ENCODE results near the gene PTH2.

Gene PTH2

GRCh38 chr19:49390929-49391359, 32.3 kb downstream of the PTH2 start:
- no peak overlapping the region for H3K4me3 ChIP-seq (ENCODE audit: low read depth, low read length)
- no peak for DNase-seq (ENCODE audit: low read depth)
- TF ChIP-seq POLR2A (IDR thresholded peaks at IDR 0.05; ENCODE audit: extremely low read depth, insufficient read length) (no peak), MYC (IDR thresholded peaks at IDR 0.05; ENCODE audit: low read depth, low read length) (no peak), CTCF (IDR thresholded peaks at IDR 0.05; ENCODE audit: low read depth, low read length) (no peak)
- TF ChIP-seq, protein P1, sequence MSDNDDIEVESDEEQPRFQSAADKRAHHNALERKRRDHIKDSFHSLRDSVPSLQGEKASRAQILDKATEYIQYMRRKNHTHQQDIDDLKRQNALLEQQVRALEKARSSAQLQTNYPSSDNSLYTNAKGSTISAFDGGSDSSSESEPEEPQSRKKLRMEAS (IDR thresholded peaks at IDR 0.05; ENCODE audit: low read depth, low read length) = no peak

GRCh38 chr19:49390131-49390928, 32.9 kb downstream of the PTH2 start:
- no peak overlapping the region for H3K4me3 ChIP-seq (ENCODE audit: low read depth, low read length)
- DNase-seq (ENCODE audit: low read depth) = no peak
- TF ChIP-seq, protein P1 (IDR thresholded peaks at IDR 0.05; ENCODE audit: low read depth, low read length) = no peak
- TF ChIP-seq CTCF (IDR thresholded peaks at IDR 0.05; ENCODE audit: low read depth, low read length) = no peak
- no peak for TF ChIP-seq POLR2A (IDR thresholded peaks at IDR 0.05; ENCODE audit: extremely low read depth, insufficient read length)
- TF ChIP-seq MYC (IDR thresholded peaks at IDR 0.05; ENCODE audit: low read depth, low read length) = no peak

DNA sequence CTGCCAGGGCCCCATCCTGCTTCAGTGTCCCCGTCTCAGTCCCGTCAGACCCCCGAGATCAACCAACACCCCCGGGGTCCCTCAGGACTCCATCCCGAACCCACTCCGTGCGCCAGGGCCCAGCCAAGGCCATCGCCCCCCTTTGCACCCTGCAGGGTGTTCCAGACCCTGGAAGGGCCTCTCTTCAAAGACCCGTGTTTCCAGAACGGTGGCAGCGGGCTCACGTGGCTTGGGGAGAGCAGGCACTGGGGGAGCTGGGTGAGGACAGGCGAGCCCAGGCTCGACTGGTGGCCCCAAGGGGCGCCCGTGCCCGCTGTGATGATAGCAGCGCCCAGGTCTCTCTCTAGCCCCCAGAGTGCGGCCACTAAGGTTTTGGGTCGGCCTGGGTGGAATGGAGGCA, 33.8 kb downstream of the PTH2 start:
- no peak overlapping the region for H3K4me3 ChIP-seq (ENCODE audit: low read depth, low read length)
- no peak for DNase-seq (ENCODE audit: low read depth)
- TF ChIP-seq POLR2A (IDR thresholded peaks at IDR 0.05; ENCODE audit: extremely low read depth, insufficient read length) (no peak), CTCF (IDR thresholded peaks at IDR 0.05; ENCODE audit: low read depth, low read length) (no peak), MYC (IDR thresholded peaks at IDR 0.05; ENCODE audit: low read depth, low read length) (no peak)
- TF ChIP-seq, protein P1 (IDR thresholded peaks at IDR 0.05; ENCODE audit: low read depth, low read length) = no peak

DNA sequence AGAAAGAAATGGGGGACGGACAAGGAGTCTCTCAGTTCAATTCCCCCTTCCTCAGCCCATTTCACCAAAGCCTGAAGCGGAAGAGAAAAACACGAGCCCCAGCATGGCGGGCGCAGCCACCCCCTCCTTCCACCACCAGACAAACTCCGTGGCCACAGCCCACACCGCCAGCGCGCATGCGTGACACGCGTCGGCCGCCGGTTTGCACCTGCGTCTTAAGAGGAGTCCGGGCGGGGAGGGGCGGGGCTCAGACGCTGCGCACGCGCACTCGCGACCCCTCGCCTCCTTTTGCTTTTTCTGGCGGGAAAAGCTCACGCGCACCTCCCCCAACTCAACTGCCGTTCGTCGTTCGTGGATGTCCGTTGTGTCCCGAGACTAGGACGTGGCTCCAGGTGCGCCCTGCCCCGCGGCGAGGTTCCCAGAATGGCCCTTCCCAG, 35.3 kb downstream of the PTH2 start, which contains the start of gene KASH5:
TSS of gene KASH5 (plus strand) at position 314 of the 437 bp plus-strand sequence. CDS start 2,635 bp downstream, outside the sequence.
- no peak within 1 kb of the TSS for H3K4me3 ChIP-seq (ENCODE audit: low read depth, low read length)
- TF ChIP-seq POLR2A (IDR thresholded peaks at IDR 0.05; ENCODE audit: extremely low read depth, insufficient read length) (no peak), MYC (IDR thresholded peaks at IDR 0.05; ENCODE audit: low read depth, low read length) (no peak), CTCF (IDR thresholded peaks at IDR 0.05; ENCODE audit: low read depth, low read length) (no peak)
- TF ChIP-seq, protein P1 (IDR thresholded peaks at IDR 0.05; ENCODE audit: low read depth, low read length) = no peak
- no peak for DNase-seq (ENCODE audit: low read depth)

DNA sequence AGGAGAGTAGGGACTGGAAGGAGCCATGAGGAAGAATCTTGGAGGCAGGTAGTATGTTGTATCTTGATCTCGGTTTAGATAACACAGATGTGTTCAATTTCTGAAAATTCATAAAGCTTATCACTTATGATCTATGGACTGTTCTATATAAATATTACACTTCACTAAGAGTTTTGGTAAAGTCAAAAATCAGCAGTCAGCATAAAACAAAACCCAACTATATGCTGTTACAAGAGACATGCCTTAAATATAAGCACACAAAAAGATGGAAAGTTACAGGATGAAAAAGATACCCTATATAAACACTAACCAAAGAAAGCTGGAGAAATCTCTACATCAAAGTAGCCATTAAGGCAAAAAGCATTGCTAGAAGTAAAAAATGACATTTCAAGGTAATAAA, 39.6 kb downstream of the PTH2 start:
- DNase-seq (ENCODE audit: low read depth) = no peak
- no peak overlapping the region for H3K4me3 ChIP-seq (ENCODE audit: low read depth, low read length)
- TF ChIP-seq MYC (IDR thresholded peaks at IDR 0.05; ENCODE audit: low read depth, low read length) (no peak), CTCF (IDR thresholded peaks at IDR 0.05; ENCODE audit: low read depth, low read length) (no peak), POLR2A (IDR thresholded peaks at IDR 0.05; ENCODE audit: extremely low read depth, insufficient read length) (no peak)
- TF ChIP-seq, protein P1 (IDR thresholded peaks at IDR 0.05; ENCODE audit: low read depth, low read length) = no peak
